HG03139 (cell line): ENCODE data around the gene VWDE.

Experiments used
- ATAC-seq: cut with Tn5 transposase; IDR thresholded peaks from one replicate; pipeline ENCODE4 v1.9.1; 2021; ENCODE audit not compliant: unreplicated experiment

Gene VWDE

DNA sequence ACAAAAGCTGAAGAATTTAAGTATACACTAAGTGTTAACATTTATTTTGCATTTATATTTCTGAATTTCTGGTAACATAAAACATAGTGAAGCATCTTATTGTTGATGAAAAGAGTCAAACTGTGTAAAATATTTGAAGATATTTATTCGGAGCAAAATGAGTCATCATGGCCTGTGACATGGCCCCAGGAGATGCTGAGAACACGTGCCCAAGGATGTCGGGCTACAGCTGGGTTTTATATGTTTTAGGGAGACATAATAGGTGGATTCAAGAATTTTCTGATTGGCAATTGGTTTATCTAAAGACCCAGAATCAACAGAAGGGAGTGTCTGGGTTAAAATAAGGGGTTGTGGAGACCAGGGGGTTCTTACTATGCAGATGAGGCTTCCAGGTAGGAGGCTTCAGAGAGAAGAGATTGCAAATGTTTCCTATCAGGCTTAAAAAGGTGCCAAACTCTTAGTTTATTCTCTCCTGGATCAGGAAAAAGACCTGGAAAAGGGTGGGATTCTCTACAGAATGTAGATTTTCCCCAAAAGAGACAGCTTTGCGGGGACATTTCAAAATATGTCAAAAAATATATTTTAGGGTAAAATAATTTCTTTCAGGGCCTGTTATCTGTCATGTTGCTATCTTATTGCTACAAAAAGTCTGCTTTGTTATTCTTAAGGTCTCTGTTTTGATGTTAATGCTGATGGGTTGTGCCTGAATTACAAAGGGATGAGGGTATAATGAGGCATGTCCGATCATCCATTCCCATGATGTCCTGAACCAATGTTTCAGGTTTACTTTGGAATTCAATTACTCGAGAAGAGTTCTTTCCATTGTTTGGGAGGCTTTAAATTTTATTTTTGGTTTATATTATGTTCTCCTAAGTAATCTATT, 74.5 kb downstream of the VWDE start:
- ATAC-seq = no peak

DNA sequence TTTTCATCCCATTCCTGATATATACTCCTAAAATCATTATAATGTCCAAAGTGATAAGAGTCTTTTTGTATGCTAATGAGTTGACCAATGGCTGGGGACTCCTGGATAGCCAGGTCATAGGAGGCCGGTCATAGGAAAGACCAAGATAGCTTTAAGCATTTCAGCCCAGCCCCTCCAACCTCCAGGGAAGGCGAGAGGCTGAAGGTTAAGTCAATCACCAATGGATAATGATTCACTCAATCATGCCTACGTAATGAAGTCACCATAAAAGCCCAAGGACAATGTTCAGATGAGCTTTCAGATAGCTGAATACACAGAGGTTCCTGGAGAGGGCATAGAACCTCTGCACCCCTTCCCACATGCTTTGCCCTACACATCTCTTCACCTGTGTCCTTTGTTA, 75.7 kb downstream of the VWDE start:
- ATAC-seq = no peak

DNA sequence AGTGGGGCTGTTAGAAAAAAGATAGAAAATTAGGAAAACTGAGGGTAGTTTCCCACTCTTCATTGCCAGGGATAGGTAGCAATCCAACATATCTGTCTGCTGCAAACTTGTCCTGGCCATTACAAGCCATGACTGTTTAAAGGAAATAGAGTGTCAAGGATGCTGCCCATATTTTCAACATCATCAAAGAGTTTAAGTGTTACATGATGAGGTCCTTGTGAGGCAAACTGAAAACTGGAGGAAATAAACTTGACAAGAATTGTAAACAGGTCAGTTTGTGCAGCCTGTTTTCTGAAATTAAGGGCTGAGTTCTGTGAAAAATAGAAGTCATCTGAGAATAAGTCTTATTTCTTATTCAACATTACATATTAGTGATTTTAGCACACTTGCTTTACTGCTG, 78.0 kb downstream of the VWDE start:
- ATAC-seq = no peak

DNA sequence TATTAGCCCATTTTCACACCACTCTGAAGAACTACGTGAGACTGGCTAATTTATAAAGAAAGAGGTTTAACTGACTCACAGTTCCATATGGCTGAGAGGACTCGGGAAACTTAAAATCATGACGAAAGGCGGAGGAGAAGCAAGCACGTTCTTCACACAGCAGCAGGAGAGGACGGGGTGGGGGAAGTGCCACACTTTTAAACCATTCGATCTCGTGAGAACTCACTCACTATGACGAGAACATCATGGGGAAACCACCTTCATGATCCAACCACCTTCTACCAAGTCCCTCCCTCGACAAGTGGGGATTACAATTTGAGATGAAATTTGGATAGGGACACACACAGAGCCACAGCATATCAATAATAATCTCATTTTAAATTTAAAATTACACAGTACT, 80.2 kb downstream of the VWDE start:
- ATAC-seq = no peak

- no peak for ATAC-seq
Observed at GRCh38 chr7:12322903-12323300, 80.8 kb downstream of the VWDE start.

GRCh38 chr7:12322284-12322902, 81.3 kb downstream of the VWDE start:
- ATAC-seq = no peak

DNA sequence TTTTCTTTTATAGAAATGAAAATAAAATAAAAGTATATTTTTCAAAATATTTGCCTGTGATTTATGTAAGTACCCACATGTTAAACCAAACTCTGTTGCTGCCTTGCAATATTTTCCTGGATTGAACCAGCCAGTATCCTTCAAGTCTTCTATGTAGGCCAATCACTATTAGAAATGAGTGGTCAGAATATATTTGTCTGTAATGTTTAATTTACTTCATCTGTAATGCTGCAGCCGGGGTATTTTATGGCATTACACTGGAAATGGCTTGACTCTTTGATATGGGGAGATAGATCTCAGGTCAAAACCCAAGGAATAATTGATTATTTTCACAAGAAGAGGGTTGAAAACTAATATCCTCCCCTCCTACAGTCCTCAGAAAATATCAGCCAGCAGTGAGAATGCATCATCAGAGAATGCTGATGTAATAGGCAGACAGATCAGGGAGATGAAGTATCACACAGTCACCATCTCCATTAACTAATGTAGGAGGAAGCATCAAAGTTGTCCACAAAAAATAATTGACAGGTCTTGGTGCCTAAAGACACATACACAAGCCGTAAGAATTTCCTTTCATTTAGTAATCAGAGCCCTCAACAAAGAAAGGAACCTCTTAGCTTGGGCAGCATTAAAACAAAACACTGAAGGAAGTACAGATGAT, 82.5 kb downstream of the VWDE start:
- no peak for ATAC-seq

DNA sequence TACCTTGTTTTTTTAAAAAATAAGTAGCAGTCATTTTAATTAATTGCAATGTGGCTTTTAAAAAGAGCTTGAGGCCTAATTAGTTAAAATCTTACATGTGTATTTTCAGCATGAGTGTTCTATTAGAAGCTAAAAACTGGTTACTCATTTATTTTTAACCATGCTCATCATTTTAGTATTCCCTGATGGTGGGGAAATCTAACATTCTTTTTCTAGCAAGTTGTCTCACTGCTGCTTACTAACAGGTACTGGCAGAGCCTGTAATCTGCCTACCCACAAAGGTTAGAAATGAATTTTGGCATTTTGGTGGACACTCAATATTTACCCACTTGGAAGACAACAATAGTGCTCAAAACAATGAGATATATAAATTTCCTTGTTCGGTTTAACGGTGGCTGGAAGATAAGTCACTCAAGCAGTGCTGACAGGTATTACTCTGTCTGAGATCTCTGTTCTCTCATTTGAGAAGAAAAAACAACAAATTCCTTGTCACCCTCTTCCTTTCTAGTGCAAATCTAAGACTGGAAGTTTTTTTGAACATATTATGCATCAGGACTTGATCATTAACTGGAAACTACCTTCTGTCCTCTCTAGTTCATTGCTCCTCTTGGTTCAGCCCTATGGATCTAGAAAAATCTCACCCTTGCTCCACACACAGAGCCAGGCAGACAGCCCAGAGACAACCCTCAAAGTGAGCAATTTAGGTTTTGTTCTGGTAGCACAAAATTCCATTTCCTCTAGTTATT, 83.3 kb downstream of the VWDE start:
- ATAC-seq = no peak

GRCh38 chr7:12317675-12318074, 86.0 kb downstream of the VWDE start:
- no peak for ATAC-seq

DNA sequence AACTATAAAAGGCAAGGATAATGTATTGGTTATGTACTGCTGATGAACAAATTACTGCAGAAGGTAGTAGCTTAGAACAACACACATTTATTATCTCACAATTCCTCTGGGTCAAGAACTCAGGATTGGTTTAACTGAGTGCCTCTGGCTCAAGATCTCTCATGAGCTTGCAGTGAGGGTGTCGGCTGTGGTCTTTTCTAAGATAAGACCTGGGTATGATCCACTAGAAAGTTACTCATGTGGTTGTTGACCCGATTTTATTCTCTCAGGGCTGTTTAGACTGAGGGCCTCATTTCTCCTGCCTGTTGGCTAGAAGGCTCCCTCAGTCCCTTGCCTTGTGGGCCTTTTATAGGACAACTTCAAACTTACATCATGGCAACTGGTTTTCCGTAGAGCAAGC, 86.7 kb downstream of the VWDE start:
- no peak for ATAC-seq

DNA sequence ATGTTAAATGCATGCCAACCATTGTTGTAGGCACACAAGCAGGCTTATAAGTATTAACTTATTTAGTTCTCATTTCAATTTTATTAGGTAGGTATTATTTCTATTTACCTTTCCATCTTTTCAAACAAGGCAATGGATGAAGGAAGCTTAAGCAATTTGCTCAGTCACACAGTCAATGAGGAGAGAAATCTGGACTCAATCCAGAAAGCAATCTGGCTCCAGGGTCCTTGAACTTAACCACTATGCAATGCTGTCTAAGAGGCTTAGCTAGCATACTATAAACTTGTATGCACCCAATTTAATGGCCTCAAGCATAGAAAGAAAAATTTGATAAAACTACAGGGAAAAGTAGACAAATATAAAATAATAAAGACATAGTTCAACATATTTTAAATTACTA, 88.6 kb downstream of the VWDE start:
- no peak for ATAC-seq

- ATAC-seq = no peak
Observed at GRCh38 chr7:12314199-12314598, 89.5 kb downstream of the VWDE start.

- ATAC-seq = no peak
Observed at GRCh38 chr7:12305502-12305901, 98.2 kb downstream of the VWDE start.

DNA sequence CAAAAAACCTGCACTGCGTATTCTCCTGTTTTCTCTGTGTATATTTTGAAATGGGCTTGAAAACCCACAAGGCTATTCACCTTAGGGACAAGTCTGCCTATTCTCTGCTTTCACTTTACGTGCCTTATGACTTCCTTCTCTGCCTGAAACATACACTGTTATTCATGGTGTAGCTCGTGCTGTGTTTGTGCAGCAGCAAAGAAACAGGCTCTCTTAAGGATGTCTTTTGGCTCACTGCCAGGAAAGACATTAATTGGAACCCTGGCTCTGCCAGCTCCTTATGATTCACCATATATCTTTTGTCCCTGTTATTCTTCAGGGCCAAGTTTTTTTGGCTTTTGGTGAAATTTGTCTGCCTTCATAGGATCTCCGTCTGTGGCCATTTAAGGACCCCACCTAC, 100.2 kb downstream of the VWDE start:
- ATAC-seq = no peak

GRCh38 chr7:12303062-12303461, 100.6 kb downstream of the VWDE start:
- no peak for ATAC-seq

GRCh38 chr7:12300415-12300814, 103.2 kb downstream of the VWDE start:
- no peak for ATAC-seq

DNA sequence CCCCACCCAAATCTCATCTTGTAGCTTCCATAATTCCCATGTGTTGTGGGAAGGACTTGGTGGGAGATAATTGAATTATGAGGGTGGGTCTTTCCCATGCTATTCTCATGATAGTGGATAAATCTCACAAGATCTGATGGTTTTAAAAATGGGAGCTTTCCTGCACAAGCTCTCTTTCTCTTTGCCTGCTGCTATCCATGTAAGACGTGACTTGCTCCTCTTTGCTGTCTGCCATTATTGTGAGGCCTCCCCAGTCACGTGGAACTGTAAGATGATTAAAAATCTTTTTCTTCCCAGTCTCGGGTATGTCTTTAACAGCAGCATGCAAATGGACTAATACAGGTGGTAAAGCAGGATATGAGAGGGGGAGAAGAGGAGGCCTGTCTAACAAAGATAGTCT, 104.3 kb downstream of the VWDE start:
- ATAC-seq = no peak

- no peak for ATAC-seq
Observed at GRCh38 chr7:12297283-12298108, 106.2 kb downstream of the VWDE start.

- no peak for ATAC-seq
Observed at GRCh38 chr7:12296051-12296570, 107.6 kb downstream of the VWDE start.

DNA sequence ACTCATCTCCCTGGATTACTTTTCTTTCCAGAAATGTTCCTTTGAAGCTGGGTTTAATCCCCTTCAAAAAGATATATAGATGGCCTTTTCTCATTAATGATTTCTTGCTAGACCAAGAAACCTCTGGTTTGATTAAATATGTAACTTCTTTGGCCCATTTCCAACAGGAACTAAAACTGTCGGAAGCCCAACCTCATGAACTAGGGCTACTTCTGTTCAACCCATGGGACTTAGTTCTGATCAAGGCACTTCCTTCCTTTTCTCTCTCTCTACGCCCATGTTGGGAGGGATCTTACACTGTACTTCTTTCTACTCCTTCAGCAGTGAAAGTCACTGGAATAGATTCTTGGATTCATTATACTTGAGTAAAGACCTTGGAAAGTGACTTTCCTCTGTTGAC, 109.0 kb downstream of the VWDE start:
- peak; percentile 77 for ATAC-seq
